ENCODE data around the gene RAD51B. TPM values are rescaled to one million over a fixed set of nuclear protein-coding genes. Genes with fewer than 3 reads are reported as not detected.

Gene RAD51B
- total RNA-seq, 3 donors from 2014 or later = 10.6 to 77.6 (median 33.8) TPM

GRCh38 chr14:68658029-68658509 lies 838.5 kb downstream of the RAD51B start:
- peaks cover 0 to 25% of the 10 kb centered on the region in 2 donors for H3K4me1 ChIP-seq
- intact Hi-C loops (cut with DNase I; ENCODE audit: low total_unique reads) = no loop called here
- peak in 1 of 2 donors; percentile 10 for DNase-seq (ENCODE audit: low spot score in 2 of 2)
- peak overlapping the region; percentile 77 to 79 for H3K27ac ChIP-seq
- TF ChIP-seq POLR2A (IDR thresholded peaks at IDR 0.05) = no peak
- no peak for TF ChIP-seq POLR2AphosphoS5 (IDR thresholded peaks at IDR 0.05)
- no peak for TF ChIP-seq CTCF (IDR thresholded peaks at IDR 0.05)
- H3K36me3 ChIP-seq = no peaks in the 10 kb centered on the region
- no peaks in the 10 kb centered on the region for H3K27me3 ChIP-seq
- H3K9me3 ChIP-seq = no peaks in the 10 kb centered on the region
- H3K4me3 ChIP-seq = no peak overlapping the region

GRCh38 chr14:68658943-68659931 lies 839.7 kb downstream of the RAD51B start:
- H3K27me3 ChIP-seq = no peaks in the 10 kb centered on the region
- no peaks in the 10 kb centered on the region for H3K9me3 ChIP-seq
- no peak overlapping the region for H3K4me3 ChIP-seq
- H3K36me3 ChIP-seq = no peaks in the 10 kb centered on the region
- no peak for TF ChIP-seq CTCF (IDR thresholded peaks at IDR 0.05)
- TF ChIP-seq POLR2A (IDR thresholded peaks at IDR 0.05) = no peak
- TF ChIP-seq POLR2AphosphoS5 (IDR thresholded peaks at IDR 0.05) = no peak
- intact Hi-C loops (cut with DNase I; ENCODE audit: low total_unique reads) = no loop called here
- peak in 1 of 2 donors; percentile 27 for DNase-seq (ENCODE audit: low spot score in 2 of 2)
- H3K4me1 ChIP-seq = peaks cover 0 to 25% of the 10 kb centered on the region in 2 donors
- peak overlapping the region; percentile 77 to 79 for H3K27ac ChIP-seq

- Histone ChIP-seq H3K4me1 (peaks cover 0 to 15% of the 10 kb centered on the region in 2 donors), H3K27me3 (no peaks in the 10 kb centered on the region), H3K36me3 (no peaks in the 10 kb centered on the region), H3K9me3 (no peaks in the 10 kb centered on the region), H3K27ac (peak overlapping the region; percentile 7 to 39), H3K4me3 (no peak overlapping the region)
- peak in 1 of 2 donors; percentile 14 for DNase-seq (ENCODE audit: low spot score in 2 of 2)
- intact Hi-C loops (cut with DNase I; ENCODE audit: low total_unique reads) = no loop called here
- TF ChIP-seq POLR2AphosphoS5 (IDR thresholded peaks at IDR 0.05) (no peak), CTCF (IDR thresholded peaks at IDR 0.05) (no peak), POLR2A (IDR thresholded peaks at IDR 0.05) (no peak)
These were observed 840.9 kb downstream of the RAD51B start for GRCh38 chr14:68660495-68660894.

GRCh38 chr14:68661226-68662225 lies 841.9 kb downstream of the RAD51B start:
- Histone ChIP-seq H3K36me3 (no peaks in the 10 kb centered on the region), H3K4me3 (no peak overlapping the region), H3K27ac (peak overlapping the region in 1 of 2 donors; percentile 78), H3K4me1 (peaks cover 0 to 25% of the 10 kb centered on the region in 2 donors), H3K27me3 (no peaks in the 10 kb centered on the region), H3K9me3 (no peaks in the 10 kb centered on the region)
- intact Hi-C loops (cut with DNase I; ENCODE audit: low total_unique reads) = no loop called here
- TF ChIP-seq POLR2A (IDR thresholded peaks at IDR 0.05) = no peak
- TF ChIP-seq CTCF (IDR thresholded peaks at IDR 0.05) = no peak
- TF ChIP-seq POLR2AphosphoS5 (IDR thresholded peaks at IDR 0.05) = no peak
- no peak for DNase-seq (ENCODE audit: low spot score in 2 of 2)
